Activated T-cell treated with anti-CD3 and anti-CD28 coated beads, Interleukin-2, amount 50 U/mL, for 24 hours (primary cell): ENCODE data around the gene SPECC1L.
"Not testable (repeated sequence)": the region's sequence is repeated elsewhere in the genome, so short reads cannot be mapped to it uniquely, and the experiment has no call there.

Experiments used
- DNase-seq: peaks from one replicate; pipeline ENCODE4 v3.0.0-alpha.2; 2020
- H3K27ac Mint-ChIP-seq: 2 replicates; pipeline ENCODE4 v1.8.0; 2020; ENCODE audit warnings: mild to moderate bottlenecking, mixed read lengths
- H3K27me3 Mint-ChIP-seq: 2 replicates; pipeline ENCODE4 v1.8.0; 2020; ENCODE audit warnings: mixed read lengths
- H3K36me3 Mint-ChIP-seq: 2 replicates; pipeline ENCODE4 v1.8.0; 2020; ENCODE audit warnings: low read depth, mixed read lengths
- H3K4me1 Mint-ChIP-seq: 2 replicates; pipeline ENCODE4 v1.8.0; 2020; ENCODE audit warnings: low read depth, mixed read lengths
- H3K4me3 Mint-ChIP-seq: 2 replicates; pipeline ENCODE4 v1.8.0; 2020; ENCODE audit warnings: mild to moderate bottlenecking, moderate library complexity, mixed read lengths
- H3K9me3 Mint-ChIP-seq: 2 replicates; pipeline ENCODE4 v1.8.0; 2020; ENCODE audit warnings: mixed read lengths

SPECC1L gene

GRCh38 chr22:24240381-24240780 lies 30.2 kb upstream of the SPECC1L start:
- Mint-ChIP-seq H3K9me3 (no peaks in the 10 kb centered on the region), H3K27me3 (no peaks in the 10 kb centered on the region), H3K4me3 (no peak overlapping the region), H3K36me3 (no peaks in the 10 kb centered on the region), H3K4me1 (peaks cover 35% of the 10 kb centered on the region), H3K27ac (no peak overlapping the region)
- no peak for DNase-seq

DNA sequence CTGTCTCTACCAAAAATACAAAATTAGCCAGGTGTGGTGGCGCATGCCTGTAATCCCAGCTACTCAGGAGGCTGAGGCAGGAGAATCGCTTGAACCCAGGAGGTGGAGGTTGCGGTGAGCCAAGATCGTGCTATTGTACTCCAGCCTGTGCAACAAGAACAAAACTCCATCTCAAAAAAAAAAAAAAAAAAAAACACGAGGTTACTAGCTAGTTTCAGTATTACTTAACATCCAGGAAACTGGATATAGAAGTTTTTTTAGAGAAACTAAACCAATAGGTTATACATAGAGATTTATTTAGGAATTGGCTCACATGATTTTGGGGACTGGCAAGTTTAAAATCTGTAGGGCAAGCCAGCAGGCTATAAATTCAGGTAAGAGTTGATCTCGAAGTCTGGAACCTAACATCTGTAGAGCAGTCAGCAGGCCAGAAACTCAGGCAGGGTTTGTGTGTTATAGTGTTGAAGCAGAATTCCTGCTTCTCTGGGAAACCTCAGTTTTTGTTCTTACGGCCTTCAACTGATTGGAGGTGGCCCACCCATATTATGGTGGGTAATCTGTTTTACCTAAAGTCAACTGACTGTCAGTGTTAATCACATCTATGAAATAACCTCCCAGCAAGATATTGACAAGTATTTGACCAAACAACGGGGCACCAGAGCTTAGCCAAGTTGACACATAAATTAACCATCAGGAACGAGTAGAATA lies 29.5 kb upstream of the SPECC1L start:
- not testable (repeated sequence) for H3K4me3 Mint-ChIP-seq, H3K9me3 Mint-ChIP-seq, H3K27me3 Mint-ChIP-seq, H3K36me3 Mint-ChIP-seq, DNase-seq, H3K27ac Mint-ChIP-seq
- peaks cover 35% of the 10 kb centered on the region for H3K4me1 Mint-ChIP-seq

DNA sequence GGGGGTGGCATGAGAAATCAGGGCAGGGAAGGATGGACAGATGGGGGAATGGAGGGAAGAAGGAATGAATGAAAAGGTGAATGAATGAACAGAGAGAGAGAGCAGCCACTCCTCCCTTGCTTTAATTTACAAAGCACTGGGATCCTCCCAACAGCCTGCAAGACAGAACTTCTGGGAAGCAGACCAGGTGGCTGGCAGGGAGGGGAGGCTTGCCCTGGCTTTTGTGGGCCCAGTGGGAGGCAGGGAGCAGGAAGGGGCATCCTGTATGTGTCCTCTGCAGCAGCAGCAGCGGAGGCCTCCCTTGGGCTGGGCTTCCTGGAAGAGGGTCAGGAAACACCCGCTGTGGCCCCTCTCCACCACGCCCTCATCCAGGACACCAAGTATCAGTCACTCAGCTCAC lies 27.2 kb upstream of the SPECC1L start:
- H3K36me3 Mint-ChIP-seq, H3K9me3 Mint-ChIP-seq, H3K27me3 Mint-ChIP-seq, DNase-seq, H3K4me3 Mint-ChIP-seq: not testable (repeated sequence)
- Mint-ChIP-seq H3K27ac (peak overlapping the region; percentile 55), H3K4me1 (peaks cover 35% of the 10 kb centered on the region)

DNA sequence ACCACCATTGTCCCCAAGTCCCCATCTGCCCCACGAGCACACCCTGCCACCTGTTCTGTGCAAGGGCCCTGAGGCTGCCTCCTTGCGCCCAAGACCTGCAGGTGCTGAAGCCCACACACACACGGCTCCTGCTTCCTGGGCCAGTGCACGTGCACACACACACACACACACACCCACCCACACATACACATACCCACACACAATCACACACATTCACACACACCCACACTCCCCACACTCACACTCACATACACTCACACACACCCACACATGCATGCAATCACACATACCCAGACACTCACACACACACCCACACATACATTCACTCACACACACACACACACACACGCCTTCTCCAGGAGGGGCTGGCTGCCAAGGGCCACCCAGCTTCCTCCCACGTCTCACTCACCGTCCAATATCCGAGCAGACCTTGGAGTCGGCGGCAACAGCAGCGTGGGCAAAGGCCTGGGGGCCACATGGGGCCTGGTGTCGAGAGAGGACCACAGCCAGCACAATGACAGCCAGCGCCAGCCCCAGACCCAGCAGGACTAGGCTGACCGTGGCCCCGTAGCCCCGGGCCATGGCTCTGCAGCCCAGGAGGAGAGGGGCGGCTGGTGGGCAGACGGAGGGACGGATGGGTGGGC lies 26.4 kb upstream of the SPECC1L start:
- H3K4me1 Mint-ChIP-seq, result peaks cover 35% of the 10 kb centered on the region
- DNase-seq, result no peak
- H3K27me3 Mint-ChIP-seq, result no peaks in the 10 kb centered on the region
- H3K9me3 Mint-ChIP-seq, result no peaks in the 10 kb centered on the region
- no peak overlapping the region for H3K27ac Mint-ChIP-seq
- no peak overlapping the region for H3K4me3 Mint-ChIP-seq
- H3K36me3 Mint-ChIP-seq, result no peaks in the 10 kb centered on the region

- not testable (repeated sequence) for DNase-seq, H3K9me3 Mint-ChIP-seq, H3K4me3 Mint-ChIP-seq, H3K36me3 Mint-ChIP-seq, H3K27me3 Mint-ChIP-seq, H3K27ac Mint-ChIP-seq
- peaks cover 35% of the 10 kb centered on the region for H3K4me1 Mint-ChIP-seq
Measured at GRCh38 chr22:24245030-24245431, 25.6 kb upstream of the SPECC1L start, which contains the start of gene GGT5. GGT5 (minus strand) TSS chr22:24245082; CDS start chr22:24244725, 357 bp downstream.

DNA sequence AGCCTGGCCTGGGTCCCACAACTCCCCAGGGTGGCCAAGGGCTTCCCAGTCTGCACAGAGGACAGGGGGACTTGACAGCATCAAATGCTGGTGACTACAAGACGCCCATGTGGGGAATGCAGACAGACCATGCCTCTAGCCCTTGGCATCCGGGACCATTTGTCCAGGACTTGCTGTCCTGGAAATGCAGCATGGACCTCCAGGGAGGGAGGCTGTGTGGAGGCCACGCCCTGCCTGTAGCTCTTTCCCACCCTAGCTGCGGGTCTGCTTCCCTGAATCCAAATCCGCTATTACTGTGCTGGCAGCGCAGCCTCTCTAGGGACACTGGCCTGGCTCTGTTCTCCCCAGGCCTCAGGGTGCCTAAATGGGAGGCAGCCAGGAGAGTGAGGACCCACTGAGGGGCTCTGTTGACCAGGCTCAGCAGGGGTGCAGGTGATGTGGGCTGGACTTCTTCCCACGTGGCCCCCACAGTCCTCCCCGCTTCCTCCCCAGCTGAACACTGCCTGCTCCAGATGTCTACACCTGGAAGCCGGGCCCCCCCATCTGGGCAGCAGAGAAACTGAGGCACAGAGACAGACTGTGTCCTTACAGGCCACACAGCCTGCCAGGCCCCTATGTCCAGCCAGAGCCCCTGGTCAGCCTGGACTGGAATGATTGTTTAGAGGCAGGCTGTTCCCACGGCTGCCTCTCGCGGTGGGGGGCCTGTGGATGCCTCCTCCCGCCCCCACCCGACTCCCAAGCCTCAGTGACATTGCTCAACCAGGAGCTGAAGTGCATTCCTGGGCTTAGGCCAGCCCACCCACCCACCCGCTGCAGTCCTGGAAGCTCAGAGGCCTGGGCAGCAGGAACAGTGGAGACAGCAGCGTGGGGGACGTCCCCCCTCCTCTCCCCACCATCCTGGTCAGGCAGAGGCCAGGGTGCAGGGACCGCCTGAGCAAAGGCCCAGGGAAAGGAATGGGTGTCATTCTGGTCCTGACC lies 24.8 kb upstream of the SPECC1L start:
- DNase-seq, H3K36me3 Mint-ChIP-seq, H3K27me3 Mint-ChIP-seq, H3K4me3 Mint-ChIP-seq, H3K27ac Mint-ChIP-seq, H3K9me3 Mint-ChIP-seq: not testable (repeated sequence)
- H3K4me1 Mint-ChIP-seq, result peaks cover 31% of the 10 kb centered on the region

GRCh38 chr22:24247011-24247507 lies 23.6 kb upstream of the SPECC1L start:
- H3K4me1 Mint-ChIP-seq, result peaks cover 23% of the 10 kb centered on the region
- H3K27me3 Mint-ChIP-seq, result no peaks in the 10 kb centered on the region
- no peaks in the 10 kb centered on the region for H3K36me3 Mint-ChIP-seq
- DNase-seq, result no peak
- H3K9me3 Mint-ChIP-seq, result no peaks in the 10 kb centered on the region
- no peak overlapping the region for H3K27ac Mint-ChIP-seq
- H3K4me3 Mint-ChIP-seq, result no peak overlapping the region

- no peaks in the 10 kb centered on the region for H3K27me3 Mint-ChIP-seq
- no peak overlapping the region for H3K27ac Mint-ChIP-seq
- H3K4me1 Mint-ChIP-seq, result peaks cover 16% of the 10 kb centered on the region
- no peaks in the 10 kb centered on the region for H3K9me3 Mint-ChIP-seq
- no peaks in the 10 kb centered on the region for H3K36me3 Mint-ChIP-seq
- peak; percentile 65 for DNase-seq
- no peak overlapping the region for H3K4me3 Mint-ChIP-seq
Measured at GRCh38 chr22:24247564-24248344, 22.9 kb upstream of the SPECC1L start.

DNA sequence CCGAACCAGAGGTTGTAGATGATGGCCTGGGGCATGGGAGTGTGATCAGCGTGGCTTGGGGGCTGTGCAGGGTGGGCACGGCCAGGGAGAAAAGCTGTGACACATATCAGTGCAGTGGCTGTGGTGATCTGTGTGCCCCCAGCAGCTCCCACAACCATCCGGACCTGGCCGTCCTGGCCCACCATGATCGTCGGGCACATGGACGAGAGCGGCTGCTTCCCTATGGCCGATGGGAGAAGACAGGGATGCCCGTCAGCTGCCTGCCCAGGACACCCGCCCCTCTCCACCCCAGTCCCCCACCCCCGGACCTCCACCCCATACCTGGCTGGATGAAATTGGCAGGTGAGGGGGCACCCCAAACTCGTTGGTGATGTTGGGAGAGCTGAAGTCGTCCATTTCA lies 22.0 kb upstream of the SPECC1L start:
- not testable (repeated sequence) for H3K4me1 Mint-ChIP-seq, DNase-seq, H3K27me3 Mint-ChIP-seq, H3K36me3 Mint-ChIP-seq, H3K27ac Mint-ChIP-seq, H3K4me3 Mint-ChIP-seq, H3K9me3 Mint-ChIP-seq

GRCh38 chr22:24249413-24249812 lies 21.2 kb upstream of the SPECC1L start:
- not testable (repeated sequence) for H3K27ac Mint-ChIP-seq, DNase-seq, H3K36me3 Mint-ChIP-seq, H3K4me1 Mint-ChIP-seq, H3K27me3 Mint-ChIP-seq, H3K9me3 Mint-ChIP-seq, H3K4me3 Mint-ChIP-seq

DNA sequence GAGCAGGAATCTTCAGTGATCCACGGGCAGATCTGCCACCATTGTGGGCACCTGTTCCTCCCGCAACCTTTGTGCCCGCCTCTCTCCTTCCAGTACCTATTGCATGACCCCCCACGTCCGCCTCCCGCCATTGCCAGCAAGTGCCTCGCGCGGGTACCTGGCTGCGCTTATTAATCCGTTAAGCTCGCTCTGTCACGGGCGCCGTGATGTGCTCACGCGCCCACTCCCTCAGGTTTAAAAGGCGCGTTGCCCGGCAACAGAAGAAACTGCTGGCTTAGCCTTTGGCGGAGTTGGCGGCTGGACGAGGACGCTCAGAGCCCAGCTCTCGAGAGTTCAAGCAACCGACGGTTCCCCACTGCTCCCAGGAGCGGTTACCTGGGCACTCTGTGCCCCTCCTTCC lies 19.3 kb upstream of the SPECC1L start:
- H3K4me3 Mint-ChIP-seq, H3K36me3 Mint-ChIP-seq, H3K9me3 Mint-ChIP-seq, H3K27ac Mint-ChIP-seq, H3K27me3 Mint-ChIP-seq, H3K4me1 Mint-ChIP-seq, DNase-seq: not testable (repeated sequence)

DNA sequence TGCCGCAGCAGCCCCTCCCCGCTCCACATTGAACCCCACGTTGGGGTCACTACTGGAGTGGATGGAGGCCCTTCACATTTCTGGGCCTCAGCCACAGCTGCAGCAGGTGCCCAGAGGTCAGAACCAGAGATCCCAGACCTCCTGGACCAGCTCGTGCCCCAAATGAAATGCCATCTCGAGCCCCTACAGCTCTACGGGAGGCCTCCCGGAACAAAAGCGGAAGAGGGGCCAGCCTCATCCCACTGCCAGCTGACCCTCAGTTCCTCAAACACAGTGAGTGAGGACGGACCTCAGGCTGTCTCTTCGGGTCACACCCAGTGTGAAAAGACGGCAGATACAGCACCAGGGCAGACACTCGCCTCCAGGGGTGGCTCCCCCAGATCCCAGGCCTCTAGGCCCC lies 17.5 kb upstream of the SPECC1L start:
- not testable (repeated sequence) for DNase-seq, H3K4me3 Mint-ChIP-seq, H3K4me1 Mint-ChIP-seq, H3K36me3 Mint-ChIP-seq, H3K27me3 Mint-ChIP-seq, H3K9me3 Mint-ChIP-seq, H3K27ac Mint-ChIP-seq

DNA sequence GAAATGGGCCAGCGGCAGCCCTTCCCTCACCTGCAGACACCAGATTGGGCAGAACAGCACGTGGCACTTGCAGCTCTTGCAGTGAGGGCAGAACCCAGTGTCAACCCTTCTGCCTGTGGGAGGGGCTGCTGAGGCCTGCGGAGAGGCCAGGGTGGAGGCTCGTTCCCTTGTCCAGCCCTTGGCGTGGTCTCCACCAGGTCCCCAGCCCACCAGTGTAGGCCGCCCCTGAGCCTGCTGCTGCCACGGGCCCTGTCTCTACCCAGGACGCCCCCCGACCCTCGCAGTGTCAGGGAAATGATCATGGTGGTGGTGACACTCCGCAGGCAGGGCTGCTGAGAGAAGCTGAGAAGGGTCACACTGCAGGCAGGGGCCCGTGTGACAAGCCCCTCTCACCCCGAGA lies 14.5 kb upstream of the SPECC1L start:
- H3K4me3 Mint-ChIP-seq, H3K27ac Mint-ChIP-seq, H3K4me1 Mint-ChIP-seq, H3K9me3 Mint-ChIP-seq, DNase-seq, H3K36me3 Mint-ChIP-seq, H3K27me3 Mint-ChIP-seq: not testable (repeated sequence)

DNA sequence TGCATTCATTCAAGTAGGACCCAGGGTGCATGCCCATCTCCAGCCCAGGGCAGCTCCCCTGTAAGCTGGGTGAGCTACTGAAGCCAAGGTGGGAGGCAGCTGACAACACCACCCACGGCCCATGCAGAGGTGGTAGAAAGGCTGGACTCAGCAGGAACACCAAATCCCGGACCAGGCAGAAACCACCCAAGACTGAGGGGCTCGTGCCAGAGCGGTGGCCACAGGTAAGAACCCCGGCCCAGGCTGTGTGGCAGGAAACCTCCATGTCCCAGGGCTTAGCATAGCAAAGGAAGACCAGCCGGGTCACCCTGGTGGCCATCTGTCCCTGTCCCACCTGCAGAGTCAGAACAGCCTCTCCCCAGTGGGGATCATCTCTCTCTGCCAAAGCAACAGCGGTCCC lies 13.9 kb upstream of the SPECC1L start:
- H3K27me3 Mint-ChIP-seq, H3K36me3 Mint-ChIP-seq, H3K4me1 Mint-ChIP-seq, H3K27ac Mint-ChIP-seq, H3K4me3 Mint-ChIP-seq, DNase-seq, H3K9me3 Mint-ChIP-seq: not testable (repeated sequence)
